GM18498 (cell line): ENCODE results near the gene ANKRD33B.
"Not testable (repeated sequence)": the region's sequence is repeated elsewhere in the genome, so short reads cannot be mapped to it uniquely, and the experiment has no call there.

Source experiments
- ATAC-seq: cut with Tn5 transposase; IDR thresholded peaks from one replicate; pipeline ENCODE4 v1.9.1; 2021; ENCODE audit warnings: mild to moderate bottlenecking, moderate library complexity; ENCODE audit not compliant: unreplicated experiment

The ANKRD33B gene

GRCh38 chr5:10633271-10634049 is 69.6 kb downstream of the ANKRD33B start:
- no peak for ATAC-seq

GRCh38 chr5:10634050-10634449 is 70.2 kb downstream of the ANKRD33B start:
- ATAC-seq = no peak

- ATAC-seq = no peak
Measured at GRCh38 chr5:10634562-10634961, 70.7 kb downstream of the ANKRD33B start.

GRCh38 chr5:10635257-10635866 is 71.5 kb downstream of the ANKRD33B start:
- peak; percentile 70 for ATAC-seq

GRCh38 chr5:10635867-10636350 is 72.0 kb downstream of the ANKRD33B start:
- no peak for ATAC-seq

- no peak for ATAC-seq
Measured at GRCh38 chr5:10636363-10637142, 72.7 kb downstream of the ANKRD33B start.

GRCh38 chr5:10637944-10638343 is 74.1 kb downstream of the ANKRD33B start:
- ATAC-seq = no peak

- not testable (repeated sequence) for ATAC-seq
Measured at GRCh38 chr5:10638723-10639122, 74.9 kb downstream of the ANKRD33B start.

GRCh38 chr5:10639846-10640368 is 76.0 kb downstream of the ANKRD33B start:
- no peak for ATAC-seq

GRCh38 chr5:10642367-10642766 is 78.5 kb downstream of the ANKRD33B start:
- no peak for ATAC-seq

GRCh38 chr5:10644192-10644591 is 80.3 kb downstream of the ANKRD33B start:
- ATAC-seq = no peak

GRCh38 chr5:10645146-10645545 is 81.3 kb downstream of the ANKRD33B start:
- no peak for ATAC-seq

- no peak for ATAC-seq
Measured at GRCh38 chr5:10645671-10646070, 81.8 kb downstream of the ANKRD33B start.

GRCh38 chr5:10647640-10648039 is 83.8 kb downstream of the ANKRD33B start:
- ATAC-seq = no peak

- no peak for ATAC-seq
Measured at GRCh38 chr5:10648806-10649665, 85.2 kb downstream of the ANKRD33B start.

GRCh38 chr5:10649666-10650380 is 86.0 kb downstream of the ANKRD33B start:
- ATAC-seq = no peak

GRCh38 chr5:10652151-10652550 is 88.3 kb downstream of the ANKRD33B start:
- no peak for ATAC-seq

- no peak for ATAC-seq
Measured at GRCh38 chr5:10652606-10653005, 88.7 kb downstream of the ANKRD33B start.

- no peak for ATAC-seq
Measured at GRCh38 chr5:10653043-10653442, 89.2 kb downstream of the ANKRD33B start.
